Measurements from ENCODE around the gene PRR5L.

DNA sequence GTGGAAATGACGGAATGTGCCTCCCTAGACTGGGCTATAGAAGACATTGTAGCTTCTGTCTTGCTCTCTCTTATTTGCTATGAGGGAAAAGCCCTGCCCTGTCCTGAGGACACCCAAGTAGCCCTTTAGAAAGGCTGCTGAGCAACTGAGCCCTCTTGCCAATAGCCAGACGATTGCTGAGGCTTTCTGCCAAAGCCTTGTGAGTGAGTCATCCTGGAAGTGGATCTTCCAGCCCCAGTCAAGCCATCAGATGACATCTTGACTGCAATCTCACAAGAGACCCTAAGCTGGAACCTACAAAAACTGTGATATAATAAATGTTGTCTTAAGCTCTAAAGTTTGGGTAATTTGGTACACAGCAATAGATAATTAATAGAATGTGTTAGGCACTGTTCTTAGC, 217.9 kb downstream of the PRR5L start:
- TF ChIP-seq CTCF (IDR thresholded peaks at IDR 0.05; ENCODE audit: poor library complexity) = no peak
- no peak for TF ChIP-seq EZH2 (IDR thresholded peaks at IDR 0.05; ENCODE audit: borderline replicate concordance)
